K562 (cell line): ENCODE data around the gene ANKRD12. TPM values are rescaled to one million over a fixed set of nuclear protein-coding genes. Genes with fewer than 3 reads are reported as not detected.

Experiments
- ATAC-seq: fragments of 200-7000 bp; cut with Tn5 transposase; 3 replicates; pipeline ENCODE4 v1.9.1; 2020; ENCODE audit warnings: moderate library complexity
- BruUV-seq: library from RNA; stranded (reverse); fragments of 400-500 nt; replicated peaks from 2 replicates; lab custom pipeline; 2021; lab: Mats Ljungman, UMichigan
- CTCF ChIA-PET: fragments of 300-600 bp; formaldehyde crosslinking; extraction: SDS; loops from one replicate; lab custom pipeline; 2021; ENCODE audit warnings: low intra/inter-chr PET ratio; lab: Yijun Ruan, JAX
- POLR2A ChIA-PET: fragments of 300-600, 350-650 bp; sonication (Branson Sonifier 250); formaldehyde crosslinking; extraction: SDS; loops from one replicate; lab custom pipeline; 2021; ENCODE audit warnings: antibody characterized with exemption, inconsistent platforms; lab: Yijun Ruan, JAX
- DNase-seq, 4 experiments: peaks; one replicate each; pipeline versions ENCODE4 v3.0.0 to v3.0.0-alpha.2; 2011 to 2018; ENCODE audit warnings: low spot score in 3 of 4, mixed read lengths in 3 of 4; ENCODE audit errors: extremely low read depth in 1 of 4
- FAIRE-seq: peaks from 2 replicates; lab custom pipeline; 2011; peaks lifted over from hg19 to GRCh38; lab: Jason Lieb, UNC
- H2AFZ ChIP-seq: 2 replicates; pipeline ENCODE4 v1.6.0; 2011; ENCODE audit warnings: low read depth, low read length, control low read depth, inconsistent platforms
- H3K27ac ChIP-seq: fragments of 200-600 bp; 3 replicates; pipeline ENCODE4 v1.8.0; 2011; ENCODE audit warnings: low read depth, mild to moderate bottlenecking, control low read depth, inconsistent platforms, low read length, moderate library complexity, mixed read lengths; ENCODE audit errors: extremely low read depth
- H3K27me3 ChIP-seq, 2 experiments: fragments of 300-600 bp in 1 of 2; 2 replicates in 1 of 2; 3 replicates in 1 of 2; pipeline versions ENCODE4 v1.6.0 to v1.8.0; 2011; ENCODE audit warnings: inconsistent platforms in 2 of 2, low read length in 2 of 2, mild to moderate bottlenecking in 1 of 2, mixed read lengths in 1 of 2, moderate library complexity in 1 of 2; ENCODE audit not compliant: control insufficient read depth in 2 of 2, insufficient read depth in 2 of 2
- H3K36me3 ChIP-seq: fragments of 300-600 bp; 3 replicates; pipeline ENCODE4 v1.8.0; 2011; ENCODE audit warnings: mild to moderate bottlenecking, low read length, inconsistent platforms; ENCODE audit not compliant: control insufficient read depth, insufficient read depth
- H3K4me1 ChIP-seq, 2 experiments: fragments of 200-600 bp in 1 of 2; replicated peaks in 1 of 2; 2 replicates in 1 of 2; 3 replicates in 1 of 2; pipeline versions ENCODE4 v1.5.1 to v1.8.0; 2011; ENCODE audit warnings: inconsistent platforms in 2 of 2, low read length in 2 of 2, mild to moderate bottlenecking in 1 of 2, mixed read lengths in 1 of 2, moderate library complexity in 1 of 2; ENCODE audit not compliant: control insufficient read depth in 2 of 2, insufficient read depth in 2 of 2
- H3K4me2 ChIP-seq: 2 replicates; pipeline ENCODE4 v1.6.1; 2011; ENCODE audit warnings: low read length, control low read depth, inconsistent platforms, mixed read lengths; ENCODE audit not compliant: insufficient read depth
- H3K4me3 ChIP-seq: fragments of 200-600 bp; sonication (generic), shearing (Covaris generic); 2 replicates; pipeline ENCODE4 v1.5.1; 2016; ENCODE audit warnings: control low read depth, inconsistent platforms
- H3K79me2 ChIP-seq: fragments of 200-600 bp; 3 replicates; pipeline ENCODE4 v1.8.0; 2011; ENCODE audit warnings: low read length, inconsistent platforms; ENCODE audit not compliant: control insufficient read depth, insufficient read depth
- H3K9ac ChIP-seq, 2 experiments: 2 replicates each; pipeline versions ENCODE4 v1.6.0 to v1.6.1; 2011; ENCODE audit warnings: low read depth in 2 of 2, low read length in 2 of 2, control low read depth in 1 of 2, inconsistent platforms in 1 of 2, mild to moderate bottlenecking in 1 of 2, mixed read lengths in 1 of 2; ENCODE audit not compliant: insufficient read depth in 1 of 2
- H3K9me1 ChIP-seq: one replicate; pipeline ENCODE4 v1.6.0; 2011; ENCODE audit warnings: inconsistent platforms, mild to moderate bottlenecking, low read length, moderate library complexity; ENCODE audit not compliant: control insufficient read depth, insufficient read depth
- H3K9me3 ChIP-seq: replicated peaks from 2 replicates; pipeline ENCODE4 v1.5.1; 2011; ENCODE audit warnings: low read depth, low read length, inconsistent platforms; ENCODE audit not compliant: control insufficient read depth, insufficient read depth
- H4K20me1 ChIP-seq: replicated peaks from 2 replicates; pipeline ENCODE4 v1.6.1; 2011; ENCODE audit warnings: low read length, inconsistent platforms, mixed read lengths; ENCODE audit not compliant: control insufficient read depth, insufficient read depth
- CBX3 ChIP-seq, 2 experiments: IDR thresholded peaks; 1 replicate in 1 of 2; 2 replicates in 1 of 2; pipeline ENCODE4 v1.6.1; 2012; ENCODE audit warnings: inconsistent platforms in 2 of 2, low read length in 2 of 2, borderline replicate concordance in 1 of 2, control low read depth in 1 of 2
- E2F6 ChIP-seq, 2 experiments: IDR thresholded peaks; 2 replicates each; pipeline ENCODE4 v1.6.1; 2011; ENCODE audit warnings: borderline replicate concordance in 1 of 2, control low read depth in 1 of 2, low read depth in 1 of 2, low read length in 1 of 2, mild to moderate bottlenecking in 1 of 2, mixed read lengths in 1 of 2, moderate library complexity in 1 of 2; ENCODE audit not compliant: insufficient read depth in 1 of 2, insufficient read length in 1 of 2, poor library complexity in 1 of 2, severe bottlenecking in 1 of 2; ENCODE audit errors: extremely low read depth in 1 of 2
- ELK3 ChIP-seq: fragments of 450-650 bp; formaldehyde crosslinking; IDR thresholded peaks from 2 replicates; pipeline ENCODE4 v1.4.0; 2020; ENCODE audit warnings: mild to moderate bottlenecking
- FOSL1 ChIP-seq: fragments of 200-800 bp; sonication (Bioruptor generic); conservative IDR thresholded peaks from 2 replicates; pipeline ENCODE4 v1.6.1; 2016; ENCODE audit warnings: missing genetic modification characterization, missing compliant biosample characterization
- FUS ChIP-seq: fragments of 200-400 bp; formaldehyde crosslinking; optimal IDR thresholded peaks from 2 replicates; pipeline ENCODE3; 2017; ENCODE audit warnings: low read depth, low read length
- HNRNPH1 ChIP-seq: fragments of 200-400 bp; formaldehyde crosslinking; optimal IDR thresholded peaks from 2 replicates; pipeline ENCODE3; 2017; ENCODE audit warnings: low read depth, mild to moderate bottlenecking, low read length, moderate library complexity
- NFRKB ChIP-seq: fragments of 450-650 bp; IDR thresholded peaks from 2 replicates; pipeline ENCODE4 v1.6.1; 2016; ENCODE audit warnings: low read depth
- NFYB ChIP-seq: IDR thresholded peaks from 2 replicates; pipeline ENCODE4 v1.6.1; 2011; ENCODE audit warnings: mild to moderate bottlenecking, moderate library complexity; ENCODE audit not compliant: insufficient read length; ENCODE audit errors: extremely low read depth
- POLR2A ChIP-seq: fragments of 450-650 bp; conservative IDR thresholded peaks from 2 replicates; pipeline ENCODE4 v1.6.1; 2016
- PREB ChIP-seq: sonication (generic); formaldehyde crosslinking; IDR thresholded peaks from 2 replicates; pipeline ENCODE4 v1.8.1; 2023; ENCODE audit warnings: mild to moderate bottlenecking, missing genetic modification reagents
- PTRF ChIP-seq: fragments of 450-650 bp; IDR thresholded peaks from 2 replicates; pipeline ENCODE4 v1.6.1; 2016; ENCODE audit warnings: mild to moderate bottlenecking, missing genetic modification characterization, missing compliant biosample characterization
- RBM22 ChIP-seq: fragments of 200-400 bp; formaldehyde crosslinking; IDR thresholded peaks from 2 replicates; pipeline ENCODE4 v1.6.1; 2018; ENCODE audit warnings: low read length, low read depth; ENCODE audit not compliant: poor library complexity, severe bottlenecking
- STAT6 ChIP-seq: sonication (generic); formaldehyde crosslinking; IDR thresholded peaks from 2 replicates; pipeline ENCODE4 v1.8.1; 2023; ENCODE audit warnings: mild to moderate bottlenecking, missing genetic modification reagents
- TRIM24 ChIP-seq, 2 experiments: fragments of 450-650 bp; IDR thresholded peaks; 2 replicates each; pipeline ENCODE4 v1.6.1; 2016
- ZNF324 ChIP-seq: fragments of 250-450 bp; sonication (Bioruptor Pico); IDR thresholded peaks from 2 replicates; pipeline ENCODE4 v1.4.0; 2020; ENCODE audit warnings: mild to moderate bottlenecking
- ZNF512 ChIP-seq: IDR thresholded peaks from 2 replicates; pipeline ENCODE4 v1.6.1; 2016; ENCODE audit warnings: missing genetic modification characterization, missing compliant biosample characterization
- WGBS: fragments of 100-300 bp; shearing (Covaris generic); methylation state at CpG from one replicate; pipeline ENCODE4 v1.1.6; 2016; ENCODE audit warnings: low coverage, mixed read lengths; ENCODE audit not compliant: insufficient coverage; ENCODE audit errors: missing lambda C conversion rate; 5-methylcytosine and 5-hydroxymethylcytosine counted together
- in situ Hi-C: fragments of 300-500 bp; cut with MboI; formaldehyde crosslinking; loops from 4 replicates; pipeline ENCODE4 v1.15.0; 2018; ENCODE audit warnings: inconsistent platforms, mixed read lengths
- intact Hi-C: fragments of 100-400 bp; cut with micrococcal nuclease; formaldehyde crosslinking; loops from 2 replicates; pipeline ENCODE4 v1.14.2; 2022
- polyA plus RNA-seq, 8 experiments: library from polyadenylated mRNA; depleted of rRNA in 4 of 8; stranded (reverse) in 5 of 8; unstranded in 3 of 8; fragments of >200 nt; fragmentation: Nextera tagmentation in 2 of 8; fragmentation: Illumina TruSeq in 1 of 8; extraction: Ambion mirVana in 2 of 8; extraction: Trizol in 1 of 8; gene quantifications; 2 replicates each; pipeline versions ENCODE4 v1.2.1 to v1.2.3, GENCODE V29; 2011 to 2014; ENCODE audit warnings: inconsistent platforms in 1 of 8, missing spikeins in 1 of 8
- total RNA-seq, 7 experiments: library from RNA; depleted of rRNA in 6 of 7; stranded (reverse); fragments of >200 nt in 6 of 7; fragmentation: Illumina TruSeq in 2 of 7; extraction: Trizol in 2 of 7; gene quantifications; 2 replicates each; pipeline versions ENCODE4 v1.2.1 to v1.2.3, GENCODE V29; 2011 to 2021; ENCODE audit warnings: low replicate concordance in 1 of 7

The ANKRD12 gene
- total and polyA plus RNA-seq, 9 of the 15 experiments (the other 6 are each of a cell fraction or from before 2014, with no cell fraction given), result 6.6 to 28.2 (median 16.0) TPM

- in situ Hi-C loops (no loop called here), intact Hi-C loops (no loop called here)
- no peaks in the 10 kb centered on the region for H3K9me1 ChIP-seq
- no peak overlapping the region for H3K4me3 ChIP-seq
- no TSS peak for BruUV-seq
- H3K36me3 ChIP-seq, result 0 out of 3 replicates have a peak, but pooled peaks cover 4% of the 10 kb centered on the region
- H3K4me2 ChIP-seq, result no peak overlapping the region
- peaks cover 95% of the 10 kb centered on the region for H3K79me2 ChIP-seq
- 83% methylated on average over 5 of the region's 5 CpGs for WGBS
- H3K27ac ChIP-seq, result no peak overlapping the region
- H4K20me1 ChIP-seq, result no peaks in the 10 kb centered on the region; the same call in 1 of the 2 replicates
- FAIRE-seq (no peak), ATAC-seq (no peak), DNase-seq (no peak)
- CTCF ChIA-PET, result no interaction called here
- H2AFZ ChIP-seq, result no peak overlapping the region
- POLR2A ChIA-PET, result interaction anchor here (0.6 to 1.9 kb wide), 2 partner anchors 11 to 161 kb away, joined by 3 to 8 read pairs; no protein-coding TSS in a partner anchor
- peaks cover 3 to 13% of the 10 kb centered on the region in 2 experiments; a peak in 4 of 5 replicates for H3K4me1 ChIP-seq
- no peak overlapping the region for H3K9ac ChIP-seq
- no peaks in the 10 kb centered on the region for H3K9me3 ChIP-seq
- no peaks in the 10 kb centered on the region for H3K27me3 ChIP-seq
- TF ChIP-seq E2F6 (IDR thresholded peaks at IDR 0.05; ENCODE audit: borderline replicate concordance in 1 of 2, extremely low read depth in 1 of 2, insufficient read depth in 1 of 2, insufficient read length in 1 of 2, low read depth in 1 of 2, low read length in 1 of 2, poor library complexity in 1 of 2, severe bottlenecking in 1 of 2) (no peak), ZNF324 (CRISPR knock-in tag) (no peak), HNRNPH1 (no peak), CBX3 (IDR thresholded peaks at IDR 0.05; ENCODE audit: borderline replicate concordance in 1 of 2, low read length in 2 of 2) (no peak), NFRKB (no peak), PTRF (no peak), STAT6 (no peak), FUS (no peak), PREB (no peak), TRIM24 (IDR thresholded peaks at IDR 0.05) (no peak), ZNF512 (tag) (no peak), FOSL1 (tag) (no peak), POLR2A (no peak), NFYB (no peak), RBM22 (no peak), ELK3 (CRISPR knock-in tag) (no peak)
Measured at GRCh38 chr18:9150121-9150520, 13.5 kb downstream of the ANKRD12 start.
